ENCODE results near the gene CREB3L2.

Gene CREB3L2

GRCh38 chr7:137960020-137960419 is 41.9 kb downstream of the CREB3L2 start:
- TF ChIP-seq, protein P1, sequence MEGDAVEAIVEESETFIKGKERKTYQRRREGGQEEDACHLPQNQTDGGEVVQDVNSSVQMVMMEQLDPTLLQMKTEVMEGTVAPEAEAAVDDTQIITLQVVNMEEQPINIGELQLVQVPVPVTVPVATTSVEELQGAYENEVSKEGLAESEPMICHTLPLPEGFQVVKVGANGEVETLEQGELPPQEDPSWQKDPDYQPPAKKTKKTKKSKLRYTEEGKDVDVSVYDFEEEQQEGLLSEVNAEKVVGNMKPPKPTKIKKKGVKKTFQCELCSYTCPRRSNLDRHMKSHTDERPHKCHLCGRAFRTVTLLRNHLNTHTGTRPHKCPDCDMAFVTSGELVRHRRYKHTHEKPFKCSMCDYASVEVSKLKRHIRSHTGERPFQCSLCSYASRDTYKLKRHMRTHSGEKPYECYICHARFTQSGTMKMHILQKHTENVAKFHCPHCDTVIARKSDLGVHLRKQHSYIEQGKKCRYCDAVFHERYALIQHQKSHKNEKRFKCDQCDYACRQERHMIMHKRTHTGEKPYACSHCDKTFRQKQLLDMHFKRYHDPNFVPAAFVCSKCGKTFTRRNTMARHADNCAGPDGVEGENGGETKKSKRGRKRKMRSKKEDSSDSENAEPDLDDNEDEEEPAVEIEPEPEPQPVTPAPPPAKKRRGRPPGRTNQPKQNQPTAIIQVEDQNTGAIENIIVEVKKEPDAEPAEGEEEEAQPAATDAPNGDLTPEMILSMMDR (IDR thresholded peaks at IDR 0.05; ENCODE audit: control insufficient read depth, extremely low read depth, insufficient read depth): no peak
- no peak for DNase-seq (ENCODE audit: low read depth)
- H3K4me3 ChIP-seq (ENCODE audit: low read depth, low read length): no peak overlapping the region

- H3K4me3 ChIP-seq (ENCODE audit: low read depth, low read length): no peak overlapping the region
- TF ChIP-seq, protein P1 (IDR thresholded peaks at IDR 0.05; ENCODE audit: control insufficient read depth, extremely low read depth, insufficient read depth): no peak
- no peak for DNase-seq (ENCODE audit: low read depth)
These were observed 43.1 kb downstream of the CREB3L2 start for GRCh38 chr7:137958470-137959431.

DNA sequence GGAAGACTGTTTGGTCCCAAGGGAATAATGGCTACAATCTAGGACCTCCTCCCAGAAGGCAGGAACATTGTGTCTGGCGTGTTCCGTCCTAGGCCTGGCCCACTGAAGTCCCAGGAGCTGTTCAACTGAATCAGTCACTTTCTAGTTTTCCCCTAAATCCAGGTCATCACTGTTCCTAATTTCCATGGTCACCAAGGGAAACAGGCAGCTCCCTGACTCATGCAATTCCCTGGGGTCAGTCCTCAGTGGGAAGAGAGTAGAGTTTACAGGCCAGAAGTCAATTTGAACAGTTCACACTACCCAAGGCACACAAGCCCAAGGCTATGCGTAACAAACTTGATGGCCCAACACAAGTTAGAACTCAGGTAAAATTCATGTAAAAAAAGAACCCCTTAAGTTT is 44.0 kb downstream of the CREB3L2 start:
- DNase-seq (ENCODE audit: low read depth): no peak
- H3K4me3 ChIP-seq (ENCODE audit: low read depth, low read length): no peak overlapping the region
- TF ChIP-seq, protein P1 (IDR thresholded peaks at IDR 0.05; ENCODE audit: control insufficient read depth, extremely low read depth, insufficient read depth): no peak

- TF ChIP-seq, protein P1 (IDR thresholded peaks at IDR 0.05; ENCODE audit: control insufficient read depth, extremely low read depth, insufficient read depth): no peak
- H3K4me3 ChIP-seq (ENCODE audit: low read depth, low read length): no peak overlapping the region
- DNase-seq (ENCODE audit: low read depth): no peak
These were observed 45.3 kb downstream of the CREB3L2 start for GRCh38 chr7:137956591-137956990.

DNA sequence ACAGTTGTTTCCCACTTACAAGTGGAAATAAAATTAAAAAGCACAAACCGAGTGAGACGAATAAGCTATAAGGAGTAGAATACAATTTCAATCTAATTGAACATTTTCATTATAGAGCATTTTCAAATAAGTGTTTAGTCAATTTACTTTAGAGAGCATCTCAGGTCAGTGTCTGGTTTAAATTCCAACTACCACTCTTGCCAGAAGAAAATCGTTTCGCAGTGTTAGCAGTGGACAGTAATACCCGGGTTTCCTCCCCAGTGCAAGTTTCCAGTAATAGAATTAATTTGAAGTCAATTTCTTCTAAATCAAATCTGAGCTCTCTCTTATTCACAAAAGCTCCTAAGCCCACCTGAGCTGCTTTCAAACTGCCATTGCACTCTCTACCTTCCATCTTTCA is 45.7 kb downstream of the CREB3L2 start:
- no peak for DNase-seq (ENCODE audit: low read depth)
- TF ChIP-seq, protein P1 (IDR thresholded peaks at IDR 0.05; ENCODE audit: control insufficient read depth, extremely low read depth, insufficient read depth): no peak
- no peak overlapping the region for H3K4me3 ChIP-seq (ENCODE audit: low read depth, low read length)

DNA sequence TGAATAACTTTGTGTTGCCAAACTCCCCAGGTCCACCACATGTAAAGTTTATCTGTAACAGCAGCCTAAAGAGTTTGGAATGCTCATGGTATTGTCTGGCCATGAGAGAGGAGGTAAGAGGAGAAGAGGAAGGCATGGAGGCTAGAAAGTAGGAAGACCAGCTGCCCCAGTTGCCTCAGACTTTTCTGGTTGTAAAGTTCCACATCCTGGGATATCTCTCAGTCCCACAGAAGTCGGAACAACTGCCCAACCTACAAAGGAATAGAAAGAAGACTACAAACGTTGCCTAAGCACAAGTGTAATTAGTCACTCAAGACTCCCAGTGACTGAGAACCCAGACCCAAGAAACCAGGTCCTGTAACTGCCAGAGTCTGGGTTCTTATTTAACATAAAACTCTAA is 47.3 kb downstream of the CREB3L2 start:
- H3K4me3 ChIP-seq (ENCODE audit: low read depth, low read length): no peak overlapping the region
- DNase-seq (ENCODE audit: low read depth): no peak
- TF ChIP-seq, protein P1 (IDR thresholded peaks at IDR 0.05; ENCODE audit: control insufficient read depth, extremely low read depth, insufficient read depth): no peak
